ENCODE results near the gene MCEMP1. TPM values are rescaled to one million over a fixed set of nuclear protein-coding genes. Genes with fewer than 3 reads are reported as not detected.

The MCEMP1 gene
- total RNA-seq, 1 experiment from 2014 or later: 4.0 TPM

- intact Hi-C loops (cut with micrococcal nuclease; ENCODE audit: unreplicated experiment): no loop called here
- no TSS peak for BruUV-seq (replicated peaks)
- Histone ChIP-seq H3K4me3 (ENCODE audit: low read depth, low read length, poor library complexity, severe bottlenecking) (no peak overlapping the region), H3K27me3 (replicated peaks; ENCODE audit: insufficient read depth, low read depth, low read length, poor library complexity) (no peaks in the 10 kb centered on the region), H3K36me3 (ENCODE audit: insufficient read depth, low read length, poor library complexity, severe bottlenecking) (no peaks in the 10 kb centered on the region), H3K9me3 (ENCODE audit: low read depth, low read length, poor library complexity, severe bottlenecking) (no peaks in the 10 kb centered on the region), H3K27ac (ENCODE audit: low read depth, low read length, poor library complexity, severe bottlenecking) (no peak overlapping the region), H3K4me1 (ENCODE audit: insufficient read depth, low read length, poor library complexity, severe bottlenecking) (no peaks in the 10 kb centered on the region)
- ChIA-PET CTCF (no interaction called here), POLR2A (ENCODE audit: low non-redundant PET) (no interaction called here)
- TF ChIP-seq EZH2 (IDR thresholded peaks at IDR 0.05; ENCODE audit: borderline replicate concordance, low read depth, low read length, poor library complexity, severe bottlenecking) (no peak), CTCF (conservative IDR thresholded peaks at IDR 0.05; ENCODE audit: low read depth, low read length) (no peak)
- no peak for DNase-seq (ENCODE audit: low spot score)
Measured at GRCh38 chr19:7661744-7662538, 14.9 kb upstream of the MCEMP1 start.

GRCh38 chr19:7662657-7663056 is 14.2 kb upstream of the MCEMP1 start:
- TF ChIP-seq EZH2 (IDR thresholded peaks at IDR 0.05; ENCODE audit: borderline replicate concordance, low read depth, low read length, poor library complexity, severe bottlenecking): no peak
- TF ChIP-seq CTCF (conservative IDR thresholded peaks at IDR 0.05; ENCODE audit: low read depth, low read length): no peak
- BruUV-seq (replicated peaks): no TSS peak
- Histone ChIP-seq H3K27ac (ENCODE audit: low read depth, low read length, poor library complexity, severe bottlenecking) (no peak overlapping the region), H3K27me3 (replicated peaks; ENCODE audit: insufficient read depth, low read depth, low read length, poor library complexity) (no peaks in the 10 kb centered on the region), H3K36me3 (ENCODE audit: insufficient read depth, low read length, poor library complexity, severe bottlenecking) (no peaks in the 10 kb centered on the region), H3K4me1 (ENCODE audit: insufficient read depth, low read length, poor library complexity, severe bottlenecking) (no peaks in the 10 kb centered on the region), H3K9me3 (ENCODE audit: low read depth, low read length, poor library complexity, severe bottlenecking) (no peaks in the 10 kb centered on the region), H3K4me3 (ENCODE audit: low read depth, low read length, poor library complexity, severe bottlenecking) (no peak overlapping the region)
- no peak for DNase-seq (ENCODE audit: low spot score)
- POLR2A ChIA-PET (ENCODE audit: low non-redundant PET): no interaction called here
- intact Hi-C loops (cut with micrococcal nuclease; ENCODE audit: unreplicated experiment): no loop called here
- CTCF ChIA-PET: no interaction called here

- Histone ChIP-seq H3K27me3 (replicated peaks; ENCODE audit: insufficient read depth, low read depth, low read length, poor library complexity) (no peaks in the 10 kb centered on the region), H3K27ac (ENCODE audit: low read depth, low read length, poor library complexity, severe bottlenecking) (no peak overlapping the region), H3K36me3 (ENCODE audit: insufficient read depth, low read length, poor library complexity, severe bottlenecking) (no peaks in the 10 kb centered on the region), H3K9me3 (ENCODE audit: low read depth, low read length, poor library complexity, severe bottlenecking) (no peaks in the 10 kb centered on the region), H3K4me3 (ENCODE audit: low read depth, low read length, poor library complexity, severe bottlenecking) (no peak overlapping the region), H3K4me1 (ENCODE audit: insufficient read depth, low read length, poor library complexity, severe bottlenecking) (no peaks in the 10 kb centered on the region)
- BruUV-seq (replicated peaks): no TSS peak
- CTCF ChIA-PET: interaction anchor here (0.6 kb wide), 1 partner anchor 17 kb away, joined by 4 read pairs; the partner anchor contains the start of gene TRAPPC5
- no peak for DNase-seq (ENCODE audit: low spot score)
- intact Hi-C loops (cut with micrococcal nuclease; ENCODE audit: unreplicated experiment): no loop called here
- POLR2A ChIA-PET (ENCODE audit: low non-redundant PET): no interaction called here
- TF ChIP-seq EZH2 (IDR thresholded peaks at IDR 0.05; ENCODE audit: borderline replicate concordance, low read depth, low read length, poor library complexity, severe bottlenecking): no peak
- no peak for TF ChIP-seq CTCF (conservative IDR thresholded peaks at IDR 0.05; ENCODE audit: low read depth, low read length)
Measured at GRCh38 chr19:7663706-7664105, 13.2 kb upstream of the MCEMP1 start.

All from A673 (cell line).